IMR-90 (cell line): ENCODE results near the gene SLC12A1. TPM values are rescaled to one million over a fixed set of nuclear protein-coding genes. Genes with fewer than 3 reads are reported as not detected.

ENCODE experiments used
- ATAC-seq: fragments of 200-7000 bp; cut with Tn5 transposase; 2 replicates; pipeline ENCODE4 v1.9.1; 2020; ENCODE audit warnings: low read depth, mild to moderate bottlenecking, moderate library complexity
- BruUV-seq: library from RNA; stranded (reverse); fragments of 400-500 nt; replicated peaks from 2 replicates; lab custom pipeline; 2021; lab: Mats Ljungman, UMichigan
- CTCF ChIA-PET: fragments of 300-600 bp; formaldehyde crosslinking; extraction: SDS; loops from one replicate; lab custom pipeline; 2021; ENCODE audit warnings: antibody characterized with exemption; lab: Yijun Ruan, JAX
- POLR2A ChIA-PET: fragments of 300-600 bp; sonication (Branson Sonifier 250); formaldehyde crosslinking; loops from one replicate; lab custom pipeline; 2022; ENCODE audit warnings: antibody characterized with exemption; ENCODE audit not compliant: unreplicated experiment; lab: Charles Lee
- DNase-seq: peaks from one replicate; pipeline ENCODE4 v3.0.0; 2013
- H2AFZ ChIP-seq: replicated peaks from 2 replicates; pipeline ENCODE3; 2013; ENCODE audit warnings: low read length, mild to moderate bottlenecking; ENCODE audit not compliant: poor library complexity
- H2AK5ac ChIP-seq: 2 replicates; pipeline ENCODE4 v1.6.1; 2013; ENCODE audit warnings: low read depth, low read length, inconsistent platforms
- H2AK9ac ChIP-seq: replicated peaks from 2 replicates; pipeline ENCODE3; 2013; ENCODE audit warnings: mild to moderate bottlenecking, low read depth, low read length, moderate library complexity; ENCODE audit not compliant: poor library complexity
- H2BK120ac ChIP-seq: 2 replicates; pipeline ENCODE4 v1.6.1; 2013; ENCODE audit warnings: low read depth, low read length, inconsistent platforms
- H2BK15ac ChIP-seq: 3 replicates; pipeline ENCODE4 v1.6.1; 2013; ENCODE audit warnings: low read depth, low read length, inconsistent platforms
- H2BK20ac ChIP-seq: 2 replicates; pipeline ENCODE4 v1.6.1; 2013; ENCODE audit warnings: low read depth, mild to moderate bottlenecking, inconsistent platforms, low read length, moderate library complexity
- H2BK5ac ChIP-seq: 2 replicates; pipeline ENCODE4 v1.6.1; 2013; ENCODE audit warnings: mild to moderate bottlenecking, low read depth, low read length, inconsistent platforms; ENCODE audit not compliant: poor library complexity, severe bottlenecking
- H3K14ac ChIP-seq: replicated peaks from 2 replicates; pipeline ENCODE4 v1.6.1; 2013; ENCODE audit warnings: low read depth, low read length, inconsistent platforms
- H3K18ac ChIP-seq: 2 replicates; pipeline ENCODE4 v1.6.1; 2013; ENCODE audit warnings: low read depth, low read length, control low read depth
- H3K23ac ChIP-seq: 2 replicates; pipeline ENCODE4 v1.6.1; 2013; ENCODE audit warnings: low read depth, low read length, inconsistent platforms
- H3K27ac ChIP-seq: 2 replicates; pipeline ENCODE4 v1.5.1; 2013; ENCODE audit warnings: mild to moderate bottlenecking, control low read depth, low read length; ENCODE audit not compliant: insufficient read depth
- H3K27me3 ChIP-seq: 2 replicates; pipeline ENCODE4 v1.6.1; 2013; ENCODE audit warnings: low read length; ENCODE audit not compliant: control insufficient read depth, insufficient read depth
- H3K36me3 ChIP-seq: 2 replicates; pipeline ENCODE4 v1.6.1; 2013; ENCODE audit warnings: low read length, mixed read lengths; ENCODE audit not compliant: control insufficient read depth, insufficient read depth
- H3K4ac ChIP-seq: 2 replicates; pipeline ENCODE4 v1.6.1; 2013; ENCODE audit warnings: low read depth, low read length, inconsistent platforms
- H3K4me1 ChIP-seq: 2 replicates; pipeline ENCODE4 v1.6.1; 2013; ENCODE audit warnings: low read length, mixed read lengths; ENCODE audit not compliant: control insufficient read depth, insufficient read depth
- H3K4me2 ChIP-seq: 2 replicates; pipeline ENCODE4 v1.6.1; 2013; ENCODE audit warnings: low read depth, mild to moderate bottlenecking, control low read depth, low read length, moderate library complexity
- H3K4me3 ChIP-seq: 2 replicates; pipeline ENCODE4 v1.5.1; 2013; ENCODE audit warnings: low read depth, mild to moderate bottlenecking, control low read depth, low read length, moderate library complexity; ENCODE audit not compliant: insufficient read depth
- H3K56ac ChIP-seq: 2 replicates; pipeline ENCODE4 v1.6.1; 2013; ENCODE audit warnings: low read length, inconsistent platforms; ENCODE audit not compliant: insufficient read depth; ENCODE audit errors: extremely low read depth
- H3K79me1 ChIP-seq, 2 experiments: 2 replicates each; pipeline ENCODE4 v1.6.1; 2013; ENCODE audit warnings: low read length in 2 of 2, inconsistent platforms in 1 of 2, low read depth in 1 of 2
- H3K9ac ChIP-seq: 2 replicates; pipeline ENCODE4 v1.6.1; 2013; ENCODE audit warnings: low read depth, low read length, control low read depth
- H3K9me1 ChIP-seq: 2 replicates; pipeline ENCODE4 v1.6.1; 2013; ENCODE audit warnings: low read length, inconsistent platforms; ENCODE audit not compliant: insufficient read depth
- H3K9me3 ChIP-seq: 2 replicates; pipeline ENCODE4 v1.6.1; 2013; ENCODE audit warnings: low read length; ENCODE audit not compliant: control insufficient read depth, insufficient read depth
- H4K20me1 ChIP-seq: 2 replicates; pipeline ENCODE4 v1.6.1; 2013; ENCODE audit warnings: low read length, inconsistent platforms; ENCODE audit not compliant: insufficient read depth
- H4K5ac ChIP-seq: 2 replicates; pipeline ENCODE4 v1.6.1; 2013; ENCODE audit warnings: mild to moderate bottlenecking, low read depth, low read length, control low read depth
- H4K8ac ChIP-seq, 2 experiments: 2 replicates each; pipeline ENCODE4 v1.6.1; 2013; ENCODE audit warnings: low read depth in 2 of 2, low read length in 2 of 2, control low read depth in 1 of 2, inconsistent platforms in 1 of 2
- H4K91ac ChIP-seq: 2 replicates; pipeline ENCODE4 v1.6.1; 2013; ENCODE audit warnings: low read depth, low read length, inconsistent platforms; ENCODE audit not compliant: insufficient read depth
- BHLHE40 ChIP-seq: fragments of 150-350 bp; IDR thresholded peaks from 2 replicates; pipeline ENCODE4 v1.6.1; 2016; ENCODE audit warnings: mild to moderate bottlenecking, low read depth, low read length
- CEBPB ChIP-seq: IDR thresholded peaks from 2 replicates; pipeline ENCODE4 v1.6.1; 2012; ENCODE audit warnings: low read depth, low read length, improper control_type of control experiment
- CHD1 ChIP-seq: IDR thresholded peaks from 2 replicates; pipeline ENCODE4 v1.6.1; 2012; ENCODE audit warnings: low read depth, low read length, improper control_type of control experiment
- FOS ChIP-seq: fragments of 150-350 bp; IDR thresholded peaks from 2 replicates; pipeline ENCODE4 v1.6.1; 2016; ENCODE audit warnings: low read depth, low read length
- MAFK ChIP-seq: IDR thresholded peaks from 2 replicates; pipeline ENCODE4 v1.6.1; 2012; ENCODE audit warnings: low read depth, low read length, improper control_type of control experiment
- MAZ ChIP-seq: IDR thresholded peaks from 2 replicates; pipeline ENCODE4 v1.6.1; 2012; ENCODE audit warnings: low read depth, mild to moderate bottlenecking, low read length, improper control_type of control experiment, moderate library complexity, borderline replicate concordance
- MXI1 ChIP-seq: IDR thresholded peaks from 2 replicates; pipeline ENCODE4 v1.6.1; 2012; ENCODE audit warnings: low read depth, mild to moderate bottlenecking, low read length, moderate library complexity, borderline replicate concordance
- NFE2L2 ChIP-seq: fragments of 150-350 bp; IDR thresholded peaks from 2 replicates; pipeline ENCODE4 v1.6.1; 2016; ENCODE audit warnings: low read depth, mild to moderate bottlenecking, low read length
- POLR2A ChIP-seq: IDR thresholded peaks from 2 replicates; pipeline ENCODE4 v1.6.1; 2012; ENCODE audit warnings: mild to moderate bottlenecking, low read depth, low read length
- RAD21 ChIP-seq: IDR thresholded peaks from 2 replicates; pipeline ENCODE4 v1.6.1; 2012; ENCODE audit warnings: low read length, improper control_type of control experiment
- RCOR1 ChIP-seq: IDR thresholded peaks from 2 replicates; pipeline ENCODE4 v1.6.1; 2012; ENCODE audit warnings: mild to moderate bottlenecking, low read length, improper control_type of control experiment; ENCODE audit not compliant: insufficient replicate concordance
- RFX5 ChIP-seq: IDR thresholded peaks from 2 replicates; pipeline ENCODE4 v1.8.0; 2012; ENCODE audit warnings: low read depth, mild to moderate bottlenecking, low read length, moderate library complexity
- SMC3 ChIP-seq: fragments of 150-350 bp; IDR thresholded peaks from 2 replicates; pipeline ENCODE4 v1.6.1; 2016; ENCODE audit warnings: low read depth, mild to moderate bottlenecking, antibody characterized with exemption, low read length, moderate library complexity
- WGBS, 2 experiments: methylation state at CpG; one replicate each; pipeline versions ENCODE4 v1.1.5 to v1.1.7; 2013; ENCODE audit warnings: missing lambda C conversion rate in 2 of 2; ENCODE audit not compliant: insufficient read length in 1 of 2; ENCODE audit errors: extremely low coverage in 2 of 2; 5-methylcytosine and 5-hydroxymethylcytosine counted together
- dilution Hi-C: fragments of 300-500 bp; cut with HindIII; formaldehyde crosslinking; loops from one replicate; pipeline ENCODE4 v1.14.3; 2018; ENCODE audit warnings: low sequenced_read_pairs; ENCODE audit not compliant: unreplicated experiment
- in situ Hi-C: fragments of 300-500 bp; cut with MboI; formaldehyde crosslinking; loops from 3 replicates; pipeline ENCODE4 v1.14.3; 2019; ENCODE audit warnings: low sequenced_read_pairs, inconsistent platforms, mixed read lengths
- intact Hi-C: fragments of 100-400 bp; cut with micrococcal nuclease; formaldehyde crosslinking; loops from 2 replicates; pipeline ENCODE4 v1.10.0; 2022
- polyA plus RNA-seq, 3 experiments: library from polyadenylated mRNA; depleted of rRNA; stranded (reverse); fragments of >200 nt; gene quantifications; 2 replicates each; pipeline ENCODE4 v1.2.3, GENCODE V29; 2012; ENCODE audit warnings: low replicate concordance in 1 of 3
- total RNA-seq: library from RNA; depleted of rRNA; stranded (reverse); fragments of >200 nt; gene quantifications from 2 replicates; pipeline ENCODE4 v1.2.3, GENCODE V29; 2012
- TF ChIP-seq, protein P1 (sequence below): conservative IDR thresholded peaks from 2 replicates; pipeline ENCODE4 v1.5.1; 2012; ENCODE audit warnings: mild to moderate bottlenecking, low read depth, low read length, improper control_type of control experiment
- TF ChIP-seq, protein P2 (sequence below): fragments of 150-350 bp; IDR thresholded peaks from 2 replicates; pipeline ENCODE4 v1.6.1; 2017; ENCODE audit warnings: mild to moderate bottlenecking, antibody characterized with exemption, low read length, low read depth
- TF ChIP-seq, protein P3 (sequence below): fragments of 150-350 bp; IDR thresholded peaks from 2 replicates; pipeline ENCODE4 v1.6.1; 2016; ENCODE audit warnings: low read depth, mild to moderate bottlenecking, low read length, moderate library complexity, borderline replicate concordance

SLC12A1 gene
- total and polyA plus RNA-seq, 2 of the 4 experiments (the other 2 are of a cell fraction) = not detected

DNA sequence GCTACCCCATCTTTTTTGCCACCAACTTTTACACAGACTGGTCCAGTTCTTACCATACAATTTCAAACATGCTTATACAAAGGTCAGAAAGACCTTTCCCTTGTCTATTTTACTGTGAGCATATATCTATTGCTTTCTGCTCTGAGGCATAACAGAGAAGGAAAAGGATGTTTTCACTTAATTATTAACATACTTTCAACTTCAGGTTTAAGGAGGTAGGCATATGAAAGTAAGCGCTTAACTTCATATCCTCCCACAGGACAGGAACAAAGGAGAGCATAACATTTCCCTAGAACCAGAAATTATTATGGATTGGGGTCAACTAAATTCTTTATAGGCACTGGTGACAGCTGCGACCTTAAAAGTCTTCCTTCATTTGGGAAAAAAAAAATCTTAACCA is 29.1 kb upstream of the SLC12A1 start:
- H3K9me3 ChIP-seq = no peaks in the 10 kb centered on the region
- H4K8ac ChIP-seq = 0 out of 4 replicates have a peak overlapping the region, but pooled peaks of 1 of the 2 experiments have one; percentile 34
- H2BK15ac ChIP-seq = 0 out of 3 replicates have a peak overlapping the region, but pooled peaks have one; percentile 60
- no peaks in the 10 kb centered on the region; the same call in 1 of the 2 replicates for H3K4me1 ChIP-seq
- H3K36me3 ChIP-seq = no peaks in the 10 kb centered on the region
- no peak overlapping the region for H4K5ac ChIP-seq
- intact Hi-C loops (no loop called here), in situ Hi-C loops (no loop called here), dilution Hi-C loops (no loop called here)
- no CpG with 5 or more reads among the region's 2 CpGs for WGBS, 2 experiments
- no peak overlapping the region for H3K4me3 ChIP-seq
- no peak overlapping the region for H2AK9ac ChIP-seq
- H3K23ac ChIP-seq = no peak overlapping the region
- no peak overlapping the region for H4K91ac ChIP-seq
- no peaks in the 10 kb centered on the region for H3K9me1 ChIP-seq
- no peak overlapping the region for H3K4ac ChIP-seq
- TF ChIP-seq RAD21 = no peak
- TF ChIP-seq RCOR1 = no peak
- no peak for TF ChIP-seq FOS
- TF ChIP-seq, protein P1, sequence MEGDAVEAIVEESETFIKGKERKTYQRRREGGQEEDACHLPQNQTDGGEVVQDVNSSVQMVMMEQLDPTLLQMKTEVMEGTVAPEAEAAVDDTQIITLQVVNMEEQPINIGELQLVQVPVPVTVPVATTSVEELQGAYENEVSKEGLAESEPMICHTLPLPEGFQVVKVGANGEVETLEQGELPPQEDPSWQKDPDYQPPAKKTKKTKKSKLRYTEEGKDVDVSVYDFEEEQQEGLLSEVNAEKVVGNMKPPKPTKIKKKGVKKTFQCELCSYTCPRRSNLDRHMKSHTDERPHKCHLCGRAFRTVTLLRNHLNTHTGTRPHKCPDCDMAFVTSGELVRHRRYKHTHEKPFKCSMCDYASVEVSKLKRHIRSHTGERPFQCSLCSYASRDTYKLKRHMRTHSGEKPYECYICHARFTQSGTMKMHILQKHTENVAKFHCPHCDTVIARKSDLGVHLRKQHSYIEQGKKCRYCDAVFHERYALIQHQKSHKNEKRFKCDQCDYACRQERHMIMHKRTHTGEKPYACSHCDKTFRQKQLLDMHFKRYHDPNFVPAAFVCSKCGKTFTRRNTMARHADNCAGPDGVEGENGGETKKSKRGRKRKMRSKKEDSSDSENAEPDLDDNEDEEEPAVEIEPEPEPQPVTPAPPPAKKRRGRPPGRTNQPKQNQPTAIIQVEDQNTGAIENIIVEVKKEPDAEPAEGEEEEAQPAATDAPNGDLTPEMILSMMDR = no peak
- TF ChIP-seq SMC3 = no peak
- TF ChIP-seq MAZ = no peak
- no peak for TF ChIP-seq POLR2A
- TF ChIP-seq BHLHE40 = no peak
- TF ChIP-seq, protein P2, sequence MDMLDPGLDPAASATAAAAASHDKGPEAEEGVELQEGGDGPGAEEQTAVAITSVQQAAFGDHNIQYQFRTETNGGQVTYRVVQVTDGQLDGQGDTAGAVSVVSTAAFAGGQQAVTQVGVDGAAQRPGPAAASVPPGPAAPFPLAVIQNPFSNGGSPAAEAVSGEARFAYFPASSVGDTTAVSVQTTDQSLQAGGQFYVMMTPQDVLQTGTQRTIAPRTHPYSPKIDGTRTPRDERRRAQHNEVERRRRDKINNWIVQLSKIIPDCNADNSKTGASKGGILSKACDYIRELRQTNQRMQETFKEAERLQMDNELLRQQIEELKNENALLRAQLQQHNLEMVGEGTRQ = no peak
- TF ChIP-seq, protein P3, sequence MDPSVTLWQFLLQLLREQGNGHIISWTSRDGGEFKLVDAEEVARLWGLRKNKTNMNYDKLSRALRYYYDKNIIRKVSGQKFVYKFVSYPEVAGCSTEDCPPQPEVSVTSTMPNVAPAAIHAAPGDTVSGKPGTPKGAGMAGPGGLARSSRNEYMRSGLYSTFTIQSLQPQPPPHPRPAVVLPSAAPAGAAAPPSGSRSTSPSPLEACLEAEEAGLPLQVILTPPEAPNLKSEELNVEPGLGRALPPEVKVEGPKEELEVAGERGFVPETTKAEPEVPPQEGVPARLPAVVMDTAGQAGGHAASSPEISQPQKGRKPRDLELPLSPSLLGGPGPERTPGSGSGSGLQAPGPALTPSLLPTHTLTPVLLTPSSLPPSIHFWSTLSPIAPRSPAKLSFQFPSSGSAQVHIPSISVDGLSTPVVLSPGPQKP = no peak
- no peak for TF ChIP-seq NFE2L2
- TF ChIP-seq RFX5 = no peak
- no peak for TF ChIP-seq CEBPB
- no peak for TF ChIP-seq MAFK
- no peak for TF ChIP-seq MXI1
- no peak for TF ChIP-seq CHD1
- H4K20me1 ChIP-seq = no peaks in the 10 kb centered on the region
- DNase-seq (no peak), ATAC-seq (no peak)
- no peak overlapping the region for H2BK120ac ChIP-seq
- 0 out of 2 replicates have a peak, but pooled peaks cover 2% of the 10 kb centered on the region for H3K27me3 ChIP-seq
- no peak overlapping the region for H3K18ac ChIP-seq
- H2AK5ac ChIP-seq = no peak overlapping the region
- ChIA-PET POLR2A (no interaction called here), CTCF (interaction anchor here (0.7 kb wide), 1 partner anchor 36 kb away, joined by 3 read pairs; no protein-coding TSS in a partner anchor)
- H3K56ac ChIP-seq = no peak overlapping the region
- H3K79me1 ChIP-seq = peaks cover 14 to 16% of the 10 kb centered on the region in 2 experiments
- no peak overlapping the region for H3K9ac ChIP-seq
- H2AFZ ChIP-seq = no peak overlapping the region
- H3K27ac ChIP-seq = no peak overlapping the region
- H2BK20ac ChIP-seq = no peak overlapping the region
- TSS peak; percentile 48 for BruUV-seq
- no peak overlapping the region for H3K14ac ChIP-seq
- no peak overlapping the region for H2BK5ac ChIP-seq
- H3K4me2 ChIP-seq = peak overlapping the region; percentile 85; the same call in 1 of the 2 replicates
